GM10266 (cell line): Measurements from ENCODE around the gene THSD4.

ENCODE experiments used
- DNase-seq: peaks from one replicate; pipeline ENCODE4 v3.0.0; 2012; ENCODE audit errors: extremely low spot score
- CTCF ChIP-seq: IDR thresholded peaks from 2 replicates; pipeline ENCODE4 v1.5.1; 2012; ENCODE audit warnings: mild to moderate bottlenecking, low read depth; ENCODE audit not compliant: control insufficient read depth, insufficient read depth; ENCODE audit errors: missing control alignments

Gene THSD4

GRCh38 chr15:71342658-71343057, 227.4 kb downstream of the THSD4 start:
- no peak for DNase-seq
- no peak for TF ChIP-seq CTCF

GRCh38 chr15:71344316-71344715, 229.0 kb downstream of the THSD4 start:
- TF ChIP-seq CTCF = no peak
- no peak for DNase-seq

- TF ChIP-seq CTCF = no peak
- no peak for DNase-seq
These were observed 229.9 kb downstream of the THSD4 start for GRCh38 chr15:71345186-71345585.

- no peak for DNase-seq
- TF ChIP-seq CTCF = no peak
These were observed 231.2 kb downstream of the THSD4 start for GRCh38 chr15:71346464-71346863.

- no peak for TF ChIP-seq CTCF
These were observed 233.3 kb downstream of the THSD4 start for GRCh38 chr15:71348597-71348996.

GRCh38 chr15:71349336-71349735, 234.1 kb downstream of the THSD4 start:
- DNase-seq = no peak
- no peak for TF ChIP-seq CTCF

More at GRCh38 chr15:71348597-71348996, 233.3 kb downstream of the THSD4 start:
- DNase-seq = no peak

GRCh38 chr15:71349736-71350526, 234.7 kb downstream of the THSD4 start:
- no peak for TF ChIP-seq CTCF
- DNase-seq = no peak
